MM.1S (cell line): ENCODE measurements around the gene SORCS2.
A peak's percentile ranks its signal among the peaks of the same experiment; 100 is the strongest.

Source experiments
- DNase-seq: peaks from one replicate; pipeline ENCODE4 v3.0.0-alpha.2; 2015
- H2AFZ ChIP-seq: fragments of 300-600 bp; sonication (generic); 2 replicates; pipeline ENCODE4 v1.6.0; 2016; ENCODE audit warnings: antibody characterized with exemption, low read length
- H3F3A ChIP-seq: fragments of 300-600 bp; sonication (generic); 2 replicates; pipeline ENCODE4 v1.6.1; 2016; ENCODE audit warnings: mild to moderate bottlenecking, antibody characterized with exemption, low read length, moderate library complexity, mixed read lengths; ENCODE audit not compliant: insufficient read depth
- H3K27ac ChIP-seq: fragments of 300-600 bp; sonication (generic); 2 replicates; pipeline ENCODE4 v1.5.1; 2016; ENCODE audit warnings: mild to moderate bottlenecking, low read length
- H3K27me3 ChIP-seq: fragments of 300-600 bp; sonication (generic); replicated peaks from 2 replicates; pipeline ENCODE4 v1.6.0; 2016; ENCODE audit warnings: low read length; ENCODE audit not compliant: insufficient read depth
- H3K36me3 ChIP-seq: fragments of 300-600 bp; sonication (generic); replicated peaks from 2 replicates; pipeline ENCODE4 v1.6.1; 2016; ENCODE audit warnings: mild to moderate bottlenecking, low read length, mixed read lengths; ENCODE audit not compliant: insufficient read depth
- H3K4me1 ChIP-seq: fragments of 300-600 bp; sonication (generic); 2 replicates; pipeline ENCODE4 v1.6.1; 2016; ENCODE audit warnings: low read length, mixed read lengths
- H3K4me2 ChIP-seq: fragments of 300-600 bp; sonication (generic); 2 replicates; pipeline ENCODE4 v1.6.0; 2016; ENCODE audit warnings: low read depth, low read length
- H3K4me3 ChIP-seq: fragments of 300-600 bp; sonication (generic); 2 replicates; pipeline ENCODE4 v1.5.1; 2016; ENCODE audit warnings: low read length, mixed read lengths
- H3K79me2 ChIP-seq: fragments of 300-600 bp; sonication (generic); 2 replicates; pipeline ENCODE4 v1.6.1; 2016; ENCODE audit warnings: mixed run types, low read length, mixed read lengths
- H3K9ac ChIP-seq: fragments of 300-600 bp; sonication (generic); 2 replicates; pipeline ENCODE4 v1.6.1; 2016; ENCODE audit warnings: low read length, mixed read lengths
- H3K9me2 ChIP-seq: fragments of 300-600 bp; sonication (generic); replicated peaks from 2 replicates; pipeline ENCODE4 v1.6.1; 2016; ENCODE audit warnings: mild to moderate bottlenecking, low read length, mixed read lengths; ENCODE audit not compliant: insufficient read depth
- H3K9me3 ChIP-seq: fragments of 300-600 bp; sonication (generic); replicated peaks from 2 replicates; pipeline ENCODE4 v1.6.1; 2016; ENCODE audit warnings: mild to moderate bottlenecking, low read length, mixed read lengths; ENCODE audit not compliant: insufficient read depth
- H4K20me1 ChIP-seq: fragments of 300-600 bp; sonication (generic); 2 replicates; pipeline ENCODE4 v1.6.1; 2016; ENCODE audit warnings: mild to moderate bottlenecking, low read length, moderate library complexity, mixed read lengths; ENCODE audit not compliant: insufficient read depth
- EZH2 ChIP-seq: fragments of 300-600 bp; sonication (generic); optimal IDR thresholded peaks from 2 replicates; pipeline ENCODE3; 2017; ENCODE audit warnings: low read depth, mild to moderate bottlenecking, antibody characterized with exemption, low read length, mixed read lengths
- EZH2phosphoT487 ChIP-seq: fragments of 300-600 bp; sonication (generic); IDR thresholded peaks from 2 replicates; pipeline ENCODE4 v1.6.1; 2018; ENCODE audit warnings: antibody characterized with exemption, low read length
- TF ChIP-seq, protein P1 (sequence below): fragments of 300-600 bp; sonication (generic); IDR thresholded peaks from 2 replicates; pipeline ENCODE4 v1.5.1; 2016; ENCODE audit warnings: antibody characterized with exemption, low read length, mixed read lengths

Gene SORCS2

DNA sequence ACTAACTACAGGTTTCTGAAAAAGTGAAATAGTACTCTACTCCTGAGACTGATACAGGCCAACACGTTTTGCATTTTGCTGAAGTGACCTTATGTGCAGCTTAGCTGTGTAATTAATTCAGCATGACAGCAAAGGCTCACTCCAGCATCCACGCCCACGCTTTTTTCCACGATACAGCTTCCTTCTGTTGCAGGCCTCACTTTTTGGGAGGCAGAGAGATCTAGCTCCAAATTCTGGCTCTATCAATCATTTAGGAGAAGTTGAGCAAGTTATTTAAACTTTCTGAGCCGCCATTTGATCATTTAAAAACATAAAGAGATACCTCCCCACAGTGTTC is 587.1 kb downstream of the SORCS2 start:
- no peaks in the 10 kb centered on the region for H3K4me1 ChIP-seq

DNA sequence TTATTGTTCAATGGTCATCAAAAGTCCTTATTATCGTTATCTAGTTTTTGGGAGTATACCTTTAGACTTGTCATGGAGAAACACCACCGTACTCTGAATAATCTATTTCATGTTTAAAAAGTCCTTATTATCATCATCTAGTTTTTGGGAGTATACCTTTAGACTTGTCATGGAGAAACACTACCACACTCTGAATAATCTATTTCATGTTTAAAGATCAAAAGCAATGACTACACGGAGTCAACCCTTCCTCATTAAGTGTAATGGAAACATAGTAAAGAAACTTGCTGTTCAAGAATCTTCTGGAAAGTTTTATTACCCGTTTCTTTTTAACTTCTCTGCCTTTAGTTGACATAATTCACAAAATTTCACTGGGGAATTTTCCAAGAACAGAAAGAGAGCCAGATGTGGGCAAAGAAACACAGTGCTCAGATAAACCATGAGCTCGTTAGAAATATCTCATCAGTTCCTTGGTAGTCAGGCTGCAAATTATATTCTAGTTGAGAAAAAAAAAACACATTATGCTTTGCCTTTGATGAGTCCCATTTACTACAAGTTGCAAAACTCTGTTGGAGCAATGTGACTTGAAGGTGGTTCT is 588.5 kb downstream of the SORCS2 start:
- DNase-seq = no peak
- H3K27me3 ChIP-seq = peaks cover 79% of the 10 kb centered on the region
- no peak overlapping the region for H3K4me3 ChIP-seq
- H3K4me2 ChIP-seq = no peak overlapping the region
- no peaks in the 10 kb centered on the region for H3F3A ChIP-seq
- H3K27ac ChIP-seq = no peak overlapping the region
- no peaks in the 10 kb centered on the region for H3K79me2 ChIP-seq
- H3K9me3 ChIP-seq = no peaks in the 10 kb centered on the region
- TF ChIP-seq EZH2phosphoT487 (no peak), EZH2 (no peak)
- TF ChIP-seq, protein P1, sequence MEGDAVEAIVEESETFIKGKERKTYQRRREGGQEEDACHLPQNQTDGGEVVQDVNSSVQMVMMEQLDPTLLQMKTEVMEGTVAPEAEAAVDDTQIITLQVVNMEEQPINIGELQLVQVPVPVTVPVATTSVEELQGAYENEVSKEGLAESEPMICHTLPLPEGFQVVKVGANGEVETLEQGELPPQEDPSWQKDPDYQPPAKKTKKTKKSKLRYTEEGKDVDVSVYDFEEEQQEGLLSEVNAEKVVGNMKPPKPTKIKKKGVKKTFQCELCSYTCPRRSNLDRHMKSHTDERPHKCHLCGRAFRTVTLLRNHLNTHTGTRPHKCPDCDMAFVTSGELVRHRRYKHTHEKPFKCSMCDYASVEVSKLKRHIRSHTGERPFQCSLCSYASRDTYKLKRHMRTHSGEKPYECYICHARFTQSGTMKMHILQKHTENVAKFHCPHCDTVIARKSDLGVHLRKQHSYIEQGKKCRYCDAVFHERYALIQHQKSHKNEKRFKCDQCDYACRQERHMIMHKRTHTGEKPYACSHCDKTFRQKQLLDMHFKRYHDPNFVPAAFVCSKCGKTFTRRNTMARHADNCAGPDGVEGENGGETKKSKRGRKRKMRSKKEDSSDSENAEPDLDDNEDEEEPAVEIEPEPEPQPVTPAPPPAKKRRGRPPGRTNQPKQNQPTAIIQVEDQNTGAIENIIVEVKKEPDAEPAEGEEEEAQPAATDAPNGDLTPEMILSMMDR = no peak
- no peaks in the 10 kb centered on the region for H3K4me1 ChIP-seq
- no peak overlapping the region for H2AFZ ChIP-seq
- H3K36me3 ChIP-seq = no peaks in the 10 kb centered on the region
- no peak overlapping the region for H3K9ac ChIP-seq
- H4K20me1 ChIP-seq = no peaks in the 10 kb centered on the region
- no peaks in the 10 kb centered on the region for H3K9me2 ChIP-seq

More for the DNA sequence above, 587.1 kb downstream of the SORCS2 start:
- Histone ChIP-seq H3K27me3 (peaks cover 78% of the 10 kb centered on the region), H3K9me3 (no peaks in the 10 kb centered on the region), H3K9me2 (no peaks in the 10 kb centered on the region), H3F3A (no peaks in the 10 kb centered on the region), H3K27ac (no peak overlapping the region), H3K36me3 (no peaks in the 10 kb centered on the region), H3K4me3 (peak overlapping the region; percentile 35; the same call in 1 of the 2 replicates), H3K79me2 (no peaks in the 10 kb centered on the region), H3K9ac (no peak overlapping the region), H3K4me2 (0 out of 2 replicates have a peak overlapping the region, but pooled peaks have one; percentile 58), H4K20me1 (no peaks in the 10 kb centered on the region), H2AFZ (no peak overlapping the region)
- no peak for TF ChIP-seq EZH2phosphoT487
- no peak for TF ChIP-seq EZH2
- TF ChIP-seq, protein P1 = no peak
- DNase-seq = no peak

DNA sequence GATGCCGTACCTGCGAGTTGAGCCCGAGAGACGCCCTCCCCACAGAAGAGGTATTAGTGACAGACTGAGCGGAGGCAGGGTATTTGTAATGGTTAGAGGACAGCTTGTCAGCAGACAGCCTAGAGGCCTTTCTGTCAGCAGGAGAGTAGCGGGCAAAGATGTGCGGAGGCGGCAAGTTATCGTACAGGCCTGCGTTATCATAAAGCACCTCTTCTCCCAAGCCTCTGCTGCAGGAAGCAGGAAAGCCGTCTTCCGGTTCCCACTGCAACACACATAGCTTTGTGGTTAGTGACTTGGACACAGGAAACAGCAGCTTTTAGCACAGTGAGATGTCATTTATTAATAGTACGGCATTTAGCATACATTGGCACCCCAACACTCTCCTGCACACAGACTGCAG is 589.0 kb downstream of the SORCS2 start:
- no peaks in the 10 kb centered on the region for H3K79me2 ChIP-seq
- H3K9me2 ChIP-seq = no peaks in the 10 kb centered on the region
- TF ChIP-seq EZH2phosphoT487 (no peak), EZH2 (no peak)
- TF ChIP-seq, protein P1 = no peak
- no peaks in the 10 kb centered on the region for H3F3A ChIP-seq
- H3K9ac ChIP-seq = no peak overlapping the region
- H3K27ac ChIP-seq = no peak overlapping the region
- H3K4me1 ChIP-seq = no peaks in the 10 kb centered on the region
- H4K20me1 ChIP-seq = no peaks in the 10 kb centered on the region
- H3K36me3 ChIP-seq = no peaks in the 10 kb centered on the region
- no peaks in the 10 kb centered on the region for H3K9me3 ChIP-seq
- H3K27me3 ChIP-seq = peaks cover 79% of the 10 kb centered on the region
- no peak overlapping the region for H3K4me2 ChIP-seq
- DNase-seq = no peak
- H2AFZ ChIP-seq = no peak overlapping the region
- no peak overlapping the region for H3K4me3 ChIP-seq
